Activated CD4-positive, alpha-beta T cell treated with anti-CD3 and anti-CD28 coated beads, Interleukin-2, amount 50 U/mL, for 16 hours (primary cell): ENCODE measurements around the gene LAMP1.
"Not testable (repeated sequence)": the region's sequence is repeated elsewhere in the genome, so short reads cannot be mapped to it uniquely, and the experiment has no call there.

Experiments
- DNase-seq: peaks from one replicate; pipeline ENCODE4 v3.0.0-alpha.2; 2020

The LAMP1 gene

GRCh38 chr13:113298043-113298945, 1.3 kb downstream of the LAMP1 start:
- DNase-seq = no peak

GRCh38 chr13:113299951-113300350, 2.9 kb downstream of the LAMP1 start:
- no peak for DNase-seq

GRCh38 chr13:113302986-113303385, 5.9 kb downstream of the LAMP1 start:
- DNase-seq = no peak

- DNase-seq = no peak
Observed at GRCh38 chr13:113304121-113304520, 7.1 kb downstream of the LAMP1 start.

- no peak for DNase-seq
Observed at GRCh38 chr13:113305208-113305607, 8.2 kb downstream of the LAMP1 start.

GRCh38 chr13:113307491-113307890, 10.5 kb downstream of the LAMP1 start:
- no peak for DNase-seq

GRCh38 chr13:113309473-113309872, 12.4 kb downstream of the LAMP1 start:
- DNase-seq = no peak

- not testable (repeated sequence) for DNase-seq
Observed at GRCh38 chr13:113314112-113314511, 17.1 kb downstream of the LAMP1 start.

- DNase-seq = not testable (repeated sequence)
Observed at GRCh38 chr13:113314895-113315470, 17.9 kb downstream of the LAMP1 start.

- DNase-seq = no peak
Observed at GRCh38 chr13:113315992-113316391, 19.0 kb downstream of the LAMP1 start.

- no peak for DNase-seq
Observed at GRCh38 chr13:113317031-113317430, 20.0 kb downstream of the LAMP1 start.

- no peak for DNase-seq
Observed at GRCh38 chr13:113318956-113319355, 21.9 kb downstream of the LAMP1 start.

GRCh38 chr13:113319371-113319770, 22.3 kb downstream of the LAMP1 start:
- no peak for DNase-seq

- DNase-seq = no peak
Observed at GRCh38 chr13:113320226-113320875, 23.3 kb downstream of the LAMP1 start.

- no peak for DNase-seq
Observed at GRCh38 chr13:113321546-113321945, 24.5 kb downstream of the LAMP1 start.

GRCh38 chr13:113322043-113322461, 25.0 kb downstream of the LAMP1 start:
- DNase-seq = no peak

- DNase-seq = no peak
Observed at GRCh38 chr13:113322890-113323651, 26.0 kb downstream of the LAMP1 start.

GRCh38 chr13:113323869-113324268, 26.8 kb downstream of the LAMP1 start:
- no peak for DNase-seq

GRCh38 chr13:113324398-113324797, 27.4 kb downstream of the LAMP1 start:
- DNase-seq = no peak

GRCh38 chr13:113325779-113326178, 28.7 kb downstream of the LAMP1 start:
- DNase-seq = no peak

- no peak for DNase-seq
Observed at GRCh38 chr13:113327391-113327765, 30.3 kb downstream of the LAMP1 start.

- DNase-seq = no peak
Observed at GRCh38 chr13:113327766-113328471, 30.9 kb downstream of the LAMP1 start.
